Measurements from ENCODE around the gene VPS26A.
A peak's percentile ranks its signal among the peaks of the same experiment; 100 is the strongest.
"Not testable (repeated sequence)": the region's sequence is repeated elsewhere in the genome, so short reads cannot be mapped to it uniquely, and the experiment has no call there.

The VPS26A gene

GRCh38 chr10:69168493-69168892 lies 44.5 kb downstream of the VPS26A start:
- no peak overlapping the region for H3K4me3 ChIP-seq (ENCODE audit: low read depth, low read length)
- TF ChIP-seq CTCF (conservative IDR thresholded peaks at IDR 0.05; ENCODE audit: low read depth, low read length), result no peak
- DNase-seq (ENCODE audit: low read depth), result no peak

- DNase-seq (ENCODE audit: low read depth), result no peak
- no peak for TF ChIP-seq CTCF (conservative IDR thresholded peaks at IDR 0.05; ENCODE audit: low read depth, low read length)
- no peak overlapping the region for H3K4me3 ChIP-seq (ENCODE audit: low read depth, low read length)
Measured at GRCh38 chr10:69172241-69172982, 48.4 kb downstream of the VPS26A start.

DNA sequence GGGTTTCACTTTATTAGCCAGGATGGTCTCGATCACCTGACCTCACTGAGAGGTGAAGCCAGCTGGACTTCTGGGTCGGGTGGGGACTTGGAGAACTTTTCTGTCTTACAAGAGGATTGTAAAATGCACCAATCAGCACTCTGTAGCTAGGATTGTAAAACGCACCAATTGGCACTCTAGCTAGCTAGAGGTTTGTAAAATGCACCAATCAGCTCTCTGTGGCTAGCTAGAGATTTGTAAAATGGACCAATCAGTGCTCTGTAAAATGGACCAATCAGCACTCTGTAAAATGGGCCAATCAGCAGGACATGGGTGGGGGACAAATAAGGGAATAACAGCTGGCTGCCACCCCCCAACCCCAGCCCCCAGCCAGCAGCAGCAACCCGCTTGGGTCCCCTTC lies 51.3 kb downstream of the VPS26A start:
- H3K4me3 ChIP-seq (ENCODE audit: low read depth, low read length), result not testable (repeated sequence)

DNA sequence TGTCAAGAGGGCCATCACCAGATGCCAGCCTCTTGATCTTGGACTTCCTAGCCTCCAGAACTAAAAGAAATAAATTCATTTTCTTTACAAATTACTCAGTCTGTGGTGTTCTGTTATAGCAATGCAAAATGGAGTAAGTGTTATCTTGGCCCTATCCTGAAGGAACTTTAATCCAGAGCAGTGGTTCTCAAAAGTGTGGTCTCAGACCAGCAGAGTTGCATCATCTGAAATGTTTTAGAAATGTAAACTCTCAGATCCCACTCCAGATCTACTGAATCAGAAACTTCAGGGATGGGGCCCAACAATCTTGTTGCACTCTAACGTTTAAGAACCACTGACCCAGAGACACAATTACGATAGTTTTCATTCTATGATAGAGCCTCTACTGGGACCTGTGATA lies 52.8 kb downstream of the VPS26A start:
- DNase-seq (ENCODE audit: low read depth), result no peak
- no peak overlapping the region for H3K4me3 ChIP-seq (ENCODE audit: low read depth, low read length)
- no peak for TF ChIP-seq CTCF (conservative IDR thresholded peaks at IDR 0.05; ENCODE audit: low read depth, low read length)

More for the DNA sequence above, 51.3 kb downstream of the VPS26A start:
- not testable (repeated sequence) for DNase-seq (ENCODE audit: low read depth)

DNA sequence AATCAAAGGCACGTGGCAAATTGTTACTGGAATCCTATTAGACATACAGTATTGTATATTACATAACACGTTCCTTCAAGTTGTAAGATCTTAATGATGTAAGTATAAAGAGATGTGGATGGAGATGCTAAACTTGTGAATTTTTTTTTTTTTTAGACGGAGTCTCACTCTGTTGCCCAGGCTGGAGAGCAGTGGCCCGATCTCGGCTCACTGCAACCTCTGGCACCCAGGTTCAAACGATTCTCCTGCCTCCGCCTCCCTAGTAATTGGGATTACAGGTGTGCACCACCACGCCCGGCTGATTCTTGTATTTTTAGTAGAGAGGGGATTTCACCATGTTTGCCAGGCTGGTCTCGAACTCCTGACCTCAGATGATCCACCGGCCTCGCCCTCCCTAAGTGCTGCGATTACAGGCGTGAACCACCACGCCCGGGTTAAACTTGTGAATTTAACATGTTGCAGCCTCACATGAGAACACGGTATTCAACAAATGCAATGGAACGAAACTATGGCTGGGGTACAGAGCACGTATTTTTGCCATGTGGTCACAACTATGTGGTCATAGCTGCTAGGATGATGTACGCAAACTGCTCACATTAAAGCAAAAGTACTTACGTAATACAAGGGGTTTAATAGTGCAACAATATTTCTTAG lies 55.2 kb downstream of the VPS26A start:
- no peak for DNase-seq (ENCODE audit: low read depth)

DNA sequence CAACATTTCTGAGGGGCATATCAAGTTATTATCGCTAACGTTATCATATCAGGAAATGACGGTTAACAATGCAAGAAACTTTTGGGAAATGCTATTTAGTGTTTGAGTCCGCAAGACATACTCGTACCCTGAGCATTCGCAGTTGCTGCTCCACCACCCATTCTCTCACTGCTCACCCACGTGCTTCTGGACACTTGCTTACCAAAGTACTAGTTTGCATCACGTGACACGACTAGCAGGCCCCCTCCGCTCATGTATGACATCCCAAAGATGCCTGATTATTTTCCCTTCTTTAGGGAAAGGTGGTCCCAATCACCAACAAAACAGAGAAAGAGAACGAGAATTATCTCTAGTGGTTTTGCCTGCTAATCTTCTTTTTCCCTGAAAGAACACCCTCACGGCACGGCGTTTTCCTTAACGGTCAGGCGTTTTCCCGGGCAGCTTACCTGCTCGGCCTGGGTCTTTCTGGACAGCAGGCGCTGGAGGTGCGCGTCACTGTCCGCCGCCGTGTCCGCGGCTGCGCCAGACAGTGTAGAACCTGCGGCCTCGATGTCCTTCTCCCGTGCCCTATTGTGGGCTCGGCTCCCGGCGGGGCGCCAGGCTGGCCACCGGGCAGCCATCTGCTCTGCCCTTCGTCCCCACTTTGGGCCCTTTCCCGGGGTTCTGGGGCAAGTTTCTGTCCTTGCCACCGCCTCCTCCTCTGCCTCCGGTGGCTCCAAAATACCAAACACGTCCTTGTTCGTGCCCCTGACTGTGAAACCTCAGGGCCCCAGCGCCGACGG lies 56.0 kb downstream of the VPS26A start, which contains the start of gene SUPV3L1:
TSS of gene SUPV3L1 (plus strand) at position 492 of the 782 bp plus-strand sequence. CDS start at position 550, 58 bp downstream.
- no peak for TF ChIP-seq CTCF (conservative IDR thresholded peaks at IDR 0.05; ENCODE audit: low read depth, low read length)
- H3K4me3 ChIP-seq (ENCODE audit: low read depth, low read length), result peak within 1 kb of the TSS; percentile 99

More for the DNA sequence above, 55.2 kb downstream of the VPS26A start:
- H3K4me3 ChIP-seq (ENCODE audit: low read depth, low read length), result peak overlapping the region; percentile 99
- no peak for TF ChIP-seq CTCF (conservative IDR thresholded peaks at IDR 0.05; ENCODE audit: low read depth, low read length)

DNA sequence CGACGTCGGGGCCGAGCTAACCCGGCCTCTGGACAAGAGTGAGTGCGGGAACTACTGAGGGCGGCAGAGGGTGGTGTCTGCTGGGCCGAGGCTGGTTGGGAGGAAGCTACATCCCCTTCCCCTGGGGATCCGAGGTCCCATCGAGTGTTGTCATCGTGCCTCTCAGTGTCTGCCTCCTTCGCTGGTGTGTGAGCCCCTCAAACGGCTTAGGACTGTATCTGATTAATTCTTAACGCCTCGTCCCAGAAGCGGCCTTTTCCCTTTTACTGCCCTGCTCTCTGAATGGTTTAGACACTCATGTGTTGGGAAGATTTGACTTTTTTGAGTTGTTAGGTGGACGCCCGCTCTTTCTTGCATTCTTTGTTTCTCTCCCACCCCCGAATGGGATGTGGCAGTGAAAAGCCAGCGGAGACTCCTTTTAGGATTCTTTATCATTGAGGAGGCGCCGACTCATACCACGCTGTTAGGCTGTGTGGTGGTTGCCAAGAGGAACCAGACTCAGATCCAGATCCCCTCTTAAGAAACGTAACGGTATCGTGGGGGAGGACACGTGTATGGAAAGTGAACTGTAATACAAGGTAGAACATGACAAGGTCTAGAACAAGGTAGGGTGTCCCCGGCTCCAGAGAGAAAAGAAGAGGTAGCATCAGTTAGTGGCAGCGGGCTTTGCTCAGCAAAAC lies 56.7 kb downstream of the VPS26A start:
- H3K4me3 ChIP-seq (ENCODE audit: low read depth, low read length), result peak overlapping the region; percentile 99
- peak; percentile 32 for DNase-seq (ENCODE audit: low read depth)
- TF ChIP-seq CTCF (conservative IDR thresholded peaks at IDR 0.05; ENCODE audit: low read depth, low read length), result no peak

More for the DNA sequence above, 56.0 kb downstream of the VPS26A start, which contains the start of gene SUPV3L1:
- peak; percentile 99 for DNase-seq (ENCODE audit: low read depth)
